GM12875 (cell line): ENCODE results near the gene HSPA12A.

Experiments
- H3K4me3 ChIP-seq: one replicate; pipeline ENCODE4 v1.5.1; 2011; ENCODE audit warnings: low read depth, low read length, control low read depth
- CTCF ChIP-seq: IDR thresholded peaks from 2 replicates; pipeline ENCODE4 v1.5.1; 2011; ENCODE audit warnings: low read depth, mild to moderate bottlenecking, control low read depth, inconsistent platforms, low read length, moderate library complexity, borderline replicate concordance; ENCODE audit not compliant: insufficient read depth

The HSPA12A gene

GRCh38 chr10:116763440-116763839, 21.1 kb upstream of the HSPA12A start:
- no peak for TF ChIP-seq CTCF
- no peak overlapping the region for H3K4me3 ChIP-seq

GRCh38 chr10:116761883-116762282, 19.5 kb upstream of the HSPA12A start:
- H3K4me3 ChIP-seq = no peak overlapping the region
- TF ChIP-seq CTCF = no peak

- H3K4me3 ChIP-seq = no peak overlapping the region
- TF ChIP-seq CTCF = no peak
Measured at GRCh38 chr10:116760919-116761318, 18.6 kb upstream of the HSPA12A start.

GRCh38 chr10:116757246-116757645, 14.9 kb upstream of the HSPA12A start:
- TF ChIP-seq CTCF = no peak
- H3K4me3 ChIP-seq = no peak overlapping the region

GRCh38 chr10:116756277-116756676, 13.9 kb upstream of the HSPA12A start:
- no peak overlapping the region for H3K4me3 ChIP-seq
- no peak for TF ChIP-seq CTCF

GRCh38 chr10:116753759-116754158, 11.4 kb upstream of the HSPA12A start:
- TF ChIP-seq CTCF = no peak
- no peak overlapping the region for H3K4me3 ChIP-seq

GRCh38 chr10:116752969-116753665, 10.8 kb upstream of the HSPA12A start:
- no peak for TF ChIP-seq CTCF
- no peak overlapping the region for H3K4me3 ChIP-seq
